IPS-15b (cell line): Measurements from ENCODE around the gene DEPDC5.
A peak's percentile ranks its signal among the peaks of the same experiment; 100 is the strongest.
"Not testable (repeated sequence)": the region's sequence is repeated elsewhere in the genome, so short reads cannot be mapped to it uniquely, and the experiment has no call there.

Experiments used
- H3K27me3 ChIP-seq: one replicate; pipeline ENCODE4 v1.6.1; 2013; ENCODE audit warnings: low read length; ENCODE audit not compliant: control insufficient read depth, insufficient read depth
- H3K36me3 ChIP-seq: one replicate; pipeline ENCODE4 v1.6.1; 2013; ENCODE audit warnings: low read length; ENCODE audit not compliant: control insufficient read depth, insufficient read depth
- H3K4me1 ChIP-seq: one replicate; pipeline ENCODE4 v1.6.1; 2013; ENCODE audit warnings: mild to moderate bottlenecking, low read length; ENCODE audit not compliant: control insufficient read depth, insufficient read depth
- H3K4me3 ChIP-seq: one replicate; pipeline ENCODE4 v1.5.1; 2013; ENCODE audit warnings: low read depth, low read length
- H3K9ac ChIP-seq: one replicate; pipeline ENCODE4 v1.6.1; 2013; ENCODE audit warnings: low read depth, mild to moderate bottlenecking, low read length
- H3K9me3 ChIP-seq: one replicate; pipeline ENCODE4 v1.6.1; 2013; ENCODE audit warnings: mild to moderate bottlenecking, low read length; ENCODE audit not compliant: control insufficient read depth, insufficient read depth

DEPDC5 gene

DNA sequence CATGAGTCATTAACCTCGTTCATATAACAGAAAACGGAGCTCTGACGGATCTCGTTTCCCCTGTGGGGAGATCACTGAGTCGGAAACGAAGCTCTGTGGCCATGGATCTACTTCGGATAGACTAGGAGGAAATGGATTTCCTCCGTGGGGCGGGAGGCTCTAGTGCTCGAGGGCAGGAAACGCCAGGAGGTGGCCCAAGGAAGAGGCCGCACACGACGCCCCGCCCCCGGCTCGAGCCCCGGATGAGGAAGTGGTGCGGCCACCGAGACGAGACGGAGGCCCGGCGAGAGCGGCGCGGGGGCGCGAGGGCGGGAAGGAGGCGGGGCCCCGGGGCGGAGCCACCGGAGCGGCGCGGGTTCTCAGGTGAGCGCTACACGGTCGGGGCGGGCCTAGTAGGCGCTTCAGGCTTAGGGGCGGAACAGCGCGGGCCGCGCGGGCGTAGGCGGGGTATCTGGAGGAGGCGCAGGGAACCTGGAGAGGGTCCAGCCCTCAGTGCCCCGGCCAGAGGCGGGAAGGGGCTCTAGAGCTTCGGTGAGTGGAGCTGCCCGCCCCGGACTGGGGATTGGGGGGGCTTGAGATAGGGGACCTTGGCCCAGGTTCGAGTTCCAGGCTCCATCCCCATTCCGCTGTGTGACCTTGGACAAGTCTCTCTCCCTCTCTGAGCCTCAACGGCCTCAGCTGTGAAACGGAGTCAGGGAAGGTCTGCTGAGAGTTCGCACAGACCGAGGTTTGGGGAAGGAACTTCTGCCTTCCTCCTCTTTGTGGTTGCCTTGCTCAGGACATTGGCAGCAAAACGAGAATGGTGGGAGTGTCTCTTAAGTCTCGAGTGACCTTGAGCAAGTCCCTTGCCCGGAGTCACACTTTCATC lies at the start of gene DEPDC5:
Gene DEPDC5, plus strand, starts transcription at position 386 of the 868 bp plus-strand sequence. CDS start 903 bp downstream, outside the sequence.
- Histone ChIP-seq H3K4me3 (peak within 1 kb of the TSS; percentile 79), H3K4me1 (peaks cover 10% of the 10 kb centered on the region), H3K9ac (peak within 1 kb of the TSS; percentile 48), H3K36me3 (peaks cover 3% of the 10 kb centered on the region), H3K9me3 (no peaks in the 10 kb centered on the region), H3K27me3 (no peaks in the 10 kb centered on the region)

DNA sequence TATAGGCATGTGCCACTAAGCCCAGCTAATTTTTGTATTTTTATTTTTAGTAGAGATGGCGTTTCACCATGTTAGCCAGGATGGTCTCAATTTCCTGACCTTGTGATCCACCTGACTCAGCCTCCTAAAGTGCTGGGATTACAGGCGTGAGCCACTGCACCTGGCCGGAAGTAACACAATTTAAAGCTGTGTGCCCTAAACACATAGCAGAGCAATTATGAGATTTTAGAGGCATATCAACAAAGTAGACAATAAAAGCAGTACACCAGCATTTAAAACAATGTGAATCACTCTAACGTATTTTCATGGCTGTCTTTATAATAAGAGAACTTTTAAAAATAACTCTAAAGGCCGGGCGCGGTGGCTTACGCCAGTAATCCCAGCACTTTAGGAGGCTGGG lies 46.3 kb upstream of the DEPDC5 start:
- Histone ChIP-seq H3K27me3 (no peaks in the 10 kb centered on the region), H3K9ac (no peak overlapping the region), H3K4me3 (no peak overlapping the region), H3K9me3 (no peaks in the 10 kb centered on the region), H3K4me1 (no peaks in the 10 kb centered on the region), H3K36me3 (peaks cover 31% of the 10 kb centered on the region)

DNA sequence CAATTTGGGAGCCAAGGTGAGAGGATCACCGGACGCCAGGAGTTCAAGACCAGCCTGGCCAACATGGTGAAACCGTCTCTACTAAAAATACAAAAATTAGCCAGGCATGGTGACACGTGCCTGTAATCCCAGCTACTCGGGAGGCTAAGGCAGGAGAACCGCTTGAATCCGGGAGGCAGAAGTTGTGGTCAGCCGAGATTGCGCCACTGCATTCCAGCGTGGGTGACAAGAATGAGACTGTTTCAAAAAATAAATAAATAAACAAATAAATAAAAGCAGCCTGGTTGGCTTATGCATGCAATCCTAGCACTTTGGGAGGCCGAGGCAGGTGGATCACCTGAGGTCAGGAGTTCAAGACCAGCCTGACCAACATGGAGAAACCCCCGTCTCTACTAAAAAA lies 42.6 kb upstream of the DEPDC5 start:
- not testable (repeated sequence) for H3K9me3 ChIP-seq, H3K9ac ChIP-seq, H3K4me1 ChIP-seq, H3K4me3 ChIP-seq, H3K27me3 ChIP-seq
- H3K36me3 ChIP-seq: peaks cover 31% of the 10 kb centered on the region

DNA sequence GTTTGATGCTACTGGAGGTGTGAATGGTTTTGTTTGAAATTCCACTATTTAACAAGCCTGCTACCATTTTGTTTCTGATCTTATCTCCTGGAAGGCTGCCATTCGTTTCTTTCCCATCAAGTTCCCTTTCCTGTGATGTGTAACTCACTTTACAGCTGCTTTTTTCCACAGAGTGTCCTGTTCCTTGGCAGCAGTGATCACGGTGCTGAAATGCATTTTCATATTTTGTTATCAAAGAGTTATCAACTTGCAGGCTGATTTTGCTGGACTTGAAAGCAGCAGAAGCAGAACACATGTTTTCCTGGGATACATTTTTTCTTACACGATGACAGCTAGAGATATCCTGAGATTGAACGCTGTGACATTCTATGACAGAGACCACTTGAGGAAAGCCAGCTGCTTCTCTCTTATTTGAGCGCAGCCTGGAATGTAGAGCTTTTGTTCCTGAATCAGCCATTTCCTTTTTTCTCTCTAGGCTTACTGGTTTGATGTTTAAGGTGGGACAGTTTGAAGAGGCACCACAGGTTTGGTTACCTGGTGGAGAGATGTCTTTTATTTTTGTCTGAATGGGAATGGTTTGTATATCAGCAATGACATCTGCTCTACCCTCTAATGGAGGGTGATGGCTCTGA lies 38.6 kb upstream of the DEPDC5 start:
- H3K9ac ChIP-seq: no peak overlapping the region
- H3K36me3 ChIP-seq: peaks cover 41% of the 10 kb centered on the region

GRCh38 chr22:31719850-31720471 lies 33.9 kb upstream of the DEPDC5 start:
- Histone ChIP-seq H3K4me1 (no peaks in the 10 kb centered on the region), H3K27me3 (no peaks in the 10 kb centered on the region), H3K4me3 (no peak overlapping the region), H3K9ac (no peak overlapping the region), H3K9me3 (no peaks in the 10 kb centered on the region), H3K36me3 (peaks cover 41% of the 10 kb centered on the region)

More for the DNA sequence above, 38.6 kb upstream of the DEPDC5 start:
- no peaks in the 10 kb centered on the region for H3K9me3 ChIP-seq
- no peaks in the 10 kb centered on the region for H3K4me1 ChIP-seq
- H3K27me3 ChIP-seq: no peaks in the 10 kb centered on the region
- H3K4me3 ChIP-seq: no peak overlapping the region

GRCh38 chr22:31723723-31724122 lies 30.1 kb upstream of the DEPDC5 start:
- no peaks in the 10 kb centered on the region for H3K27me3 ChIP-seq
- peaks cover 26% of the 10 kb centered on the region for H3K36me3 ChIP-seq
- no peak overlapping the region for H3K4me3 ChIP-seq
- H3K9ac ChIP-seq: no peak overlapping the region
- H3K4me1 ChIP-seq: no peaks in the 10 kb centered on the region
- H3K9me3 ChIP-seq: no peaks in the 10 kb centered on the region

DNA sequence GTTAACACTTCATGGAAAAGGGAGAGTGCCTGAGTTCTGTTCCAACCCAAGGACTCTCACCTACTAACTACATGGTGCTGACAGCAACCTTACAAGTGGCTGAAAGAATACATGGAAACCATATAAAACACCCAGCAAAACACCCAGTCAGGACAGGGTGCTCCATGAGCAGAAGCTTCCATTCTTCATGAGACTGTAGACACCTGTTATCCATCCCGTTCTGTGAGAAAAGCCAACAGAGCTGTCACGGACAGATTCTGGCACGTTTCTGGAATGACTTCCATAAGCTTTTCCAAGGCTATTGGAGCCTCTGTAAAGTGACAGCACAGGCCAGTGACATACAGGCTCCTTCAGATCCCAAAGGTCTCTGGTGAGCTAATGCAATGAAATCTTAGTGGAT lies 27.1 kb upstream of the DEPDC5 start:
- Histone ChIP-seq H3K27me3 (no peaks in the 10 kb centered on the region), H3K4me3 (no peak overlapping the region), H3K36me3 (peaks cover 16% of the 10 kb centered on the region)

GRCh38 chr22:31728857-31729256 lies 25.0 kb upstream of the DEPDC5 start:
- no peaks in the 10 kb centered on the region for H3K9me3 ChIP-seq
- H3K4me1 ChIP-seq: no peaks in the 10 kb centered on the region
- H3K4me3 ChIP-seq: no peak overlapping the region
- H3K27me3 ChIP-seq: no peaks in the 10 kb centered on the region
- peaks cover 13% of the 10 kb centered on the region for H3K36me3 ChIP-seq
- H3K9ac ChIP-seq: no peak overlapping the region

More for the DNA sequence above, 27.1 kb upstream of the DEPDC5 start:
- Histone ChIP-seq H3K9ac (no peak overlapping the region), H3K9me3 (no peaks in the 10 kb centered on the region), H3K4me1 (no peaks in the 10 kb centered on the region)

GRCh38 chr22:31730344-31730711 lies 23.5 kb upstream of the DEPDC5 start:
- Histone ChIP-seq H3K4me3 (no peak overlapping the region), H3K9ac (no peak overlapping the region), H3K9me3 (no peaks in the 10 kb centered on the region), H3K36me3 (peaks cover 3% of the 10 kb centered on the region), H3K4me1 (no peaks in the 10 kb centered on the region), H3K27me3 (no peaks in the 10 kb centered on the region)

- no peaks in the 10 kb centered on the region for H3K4me1 ChIP-seq
- no peak overlapping the region for H3K9ac ChIP-seq
- H3K4me3 ChIP-seq: no peak overlapping the region
- H3K36me3 ChIP-seq: peaks cover 6% of the 10 kb centered on the region
- no peaks in the 10 kb centered on the region for H3K9me3 ChIP-seq
- no peaks in the 10 kb centered on the region for H3K27me3 ChIP-seq
These were observed 21.6 kb upstream of the DEPDC5 start for GRCh38 chr22:31732089-31732829.

- Histone ChIP-seq H3K36me3 (peaks cover 11% of the 10 kb centered on the region), H3K4me3 (no peak overlapping the region), H3K27me3 (no peaks in the 10 kb centered on the region), H3K9ac (no peak overlapping the region), H3K9me3 (no peaks in the 10 kb centered on the region), H3K4me1 (no peaks in the 10 kb centered on the region)
These were observed 20.2 kb upstream of the DEPDC5 start for GRCh38 chr22:31733580-31734079.
